HG02938 (cell line): Measurements from ENCODE around the gene EPAS1.

Source experiments
- ATAC-seq: cut with Tn5 transposase; IDR thresholded peaks from one replicate; pipeline ENCODE4 v1.9.1; 2021; ENCODE audit warnings: mild to moderate bottlenecking, moderate library complexity; ENCODE audit not compliant: unreplicated experiment

EPAS1 gene

GRCh38 chr2:46380038-46380940 is 83.1 kb downstream of the EPAS1 start:
- no peak for ATAC-seq

DNA sequence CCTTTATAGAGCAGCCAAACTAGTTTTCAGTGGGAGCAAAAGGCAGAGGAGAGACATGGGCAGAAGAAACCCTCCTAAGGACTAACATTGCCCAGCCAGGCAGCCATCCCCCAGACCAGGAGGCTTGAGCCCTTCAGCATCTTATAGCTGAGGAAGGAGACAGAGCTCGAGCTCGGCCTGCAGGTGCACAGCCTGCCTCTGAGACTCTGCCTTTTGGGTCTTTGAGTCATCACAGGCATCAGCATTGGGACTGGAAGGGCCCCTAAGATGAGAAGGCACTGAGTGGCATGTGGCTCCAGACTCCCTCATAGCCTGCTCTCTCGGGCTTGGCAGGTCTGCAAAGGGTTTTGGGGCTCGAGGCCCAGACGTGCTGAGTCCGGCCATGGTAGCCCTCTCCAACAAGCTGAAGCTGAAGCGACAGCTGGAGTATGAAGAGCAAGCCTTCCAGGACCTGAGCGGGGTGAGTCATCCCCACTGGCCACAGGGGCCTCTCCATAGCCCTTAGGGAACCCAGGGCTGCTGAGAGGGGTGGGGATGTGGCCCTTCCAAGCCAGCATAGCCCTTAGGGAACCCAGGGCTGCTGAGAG is 84.1 kb downstream of the EPAS1 start:
- no peak for ATAC-seq

DNA sequence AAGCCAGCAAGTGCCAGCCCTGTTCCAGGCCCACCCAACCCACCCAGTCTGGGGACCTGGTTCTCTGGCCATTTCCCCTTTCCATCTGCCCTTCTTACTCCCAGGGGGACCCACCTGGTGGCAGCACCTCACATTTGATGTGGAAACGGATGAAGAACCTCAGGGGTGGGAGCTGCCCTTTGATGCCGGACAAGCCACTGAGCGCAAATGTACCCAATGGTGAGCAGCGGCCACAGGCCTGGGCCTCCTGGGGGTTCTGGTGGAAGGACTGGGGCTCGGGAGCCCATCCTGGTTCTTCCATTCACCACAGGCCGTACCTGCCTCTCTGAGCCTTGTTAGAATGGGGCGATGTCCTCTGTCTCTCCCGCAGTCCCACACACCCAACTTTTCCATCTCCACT is 84.7 kb downstream of the EPAS1 start:
- no peak for ATAC-seq

DNA sequence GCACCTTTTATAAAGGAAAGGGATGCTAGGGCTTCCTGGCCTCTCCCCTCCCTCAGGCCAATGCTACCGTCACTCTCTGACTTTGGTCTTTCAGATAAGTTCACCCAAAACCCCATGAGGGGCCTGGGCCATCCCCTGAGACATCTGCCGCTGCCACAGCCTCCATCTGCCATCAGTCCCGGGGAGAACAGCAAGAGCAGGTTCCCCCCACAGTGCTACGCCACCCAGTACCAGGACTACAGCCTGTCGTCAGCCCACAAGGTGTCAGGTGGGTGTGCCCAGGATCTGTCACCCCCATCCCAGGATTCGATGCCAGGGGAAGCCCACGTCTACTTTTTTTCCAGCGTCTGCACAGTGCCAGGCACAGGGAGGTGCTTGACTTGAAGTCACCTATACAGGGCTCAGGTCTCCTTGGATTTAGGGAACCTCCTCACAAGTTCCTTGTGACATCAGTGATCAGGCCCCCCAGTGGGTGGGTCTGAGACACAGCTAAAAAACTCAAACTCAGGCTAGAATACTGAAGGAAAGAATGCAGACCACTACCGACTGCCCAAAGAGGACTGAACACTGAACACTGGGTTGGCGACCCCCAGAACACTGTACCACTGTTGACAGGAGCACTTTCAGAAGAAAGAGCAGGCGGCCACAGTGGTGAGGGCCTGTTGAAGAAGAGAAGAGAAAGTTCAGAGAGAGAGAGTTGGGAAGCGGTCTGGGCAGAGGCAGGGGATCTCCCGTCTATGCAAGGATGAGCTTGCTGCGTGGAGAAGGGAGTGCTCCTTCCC is 85.3 kb downstream of the EPAS1 start:
- ATAC-seq: no peak

GRCh38 chr2:46383113-46383395 is 85.8 kb downstream of the EPAS1 start:
- no peak for ATAC-seq

DNA sequence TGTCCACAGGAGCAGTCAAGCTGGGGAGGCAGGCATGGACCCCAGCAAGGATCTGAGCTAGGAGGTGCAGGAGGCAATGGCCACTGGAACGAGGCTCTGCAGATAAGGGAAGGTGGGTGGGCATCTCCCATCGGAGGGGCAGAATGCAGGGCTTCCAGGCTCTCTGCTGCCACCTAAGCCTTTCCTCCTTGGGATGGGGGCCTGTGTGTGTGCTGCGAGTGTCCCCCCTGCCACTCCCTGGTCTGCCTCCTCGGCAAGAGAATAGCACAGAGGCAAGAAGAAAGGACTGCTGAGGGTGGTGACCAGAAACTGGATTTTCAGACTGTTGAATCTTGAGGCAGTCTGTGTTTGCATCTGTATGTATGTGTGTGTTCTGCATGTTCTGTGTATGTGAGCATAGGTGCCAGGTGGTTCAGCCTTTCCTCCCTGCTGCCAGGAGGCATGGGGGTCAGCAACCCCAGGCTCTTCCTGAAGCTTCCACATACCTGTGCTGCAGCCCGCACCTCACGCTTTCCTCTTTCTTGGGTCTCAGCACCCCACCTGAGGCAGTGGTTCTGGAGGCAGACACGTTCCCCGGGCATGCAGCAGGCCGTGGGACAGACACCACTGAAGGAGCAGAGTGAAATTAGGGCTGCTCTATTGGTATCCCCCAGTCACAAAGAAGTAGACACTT is 86.7 kb downstream of the EPAS1 start:
- no peak for ATAC-seq

GRCh38 chr2:46384457-46384815 is 87.2 kb downstream of the EPAS1 start:
- no peak for ATAC-seq

DNA sequence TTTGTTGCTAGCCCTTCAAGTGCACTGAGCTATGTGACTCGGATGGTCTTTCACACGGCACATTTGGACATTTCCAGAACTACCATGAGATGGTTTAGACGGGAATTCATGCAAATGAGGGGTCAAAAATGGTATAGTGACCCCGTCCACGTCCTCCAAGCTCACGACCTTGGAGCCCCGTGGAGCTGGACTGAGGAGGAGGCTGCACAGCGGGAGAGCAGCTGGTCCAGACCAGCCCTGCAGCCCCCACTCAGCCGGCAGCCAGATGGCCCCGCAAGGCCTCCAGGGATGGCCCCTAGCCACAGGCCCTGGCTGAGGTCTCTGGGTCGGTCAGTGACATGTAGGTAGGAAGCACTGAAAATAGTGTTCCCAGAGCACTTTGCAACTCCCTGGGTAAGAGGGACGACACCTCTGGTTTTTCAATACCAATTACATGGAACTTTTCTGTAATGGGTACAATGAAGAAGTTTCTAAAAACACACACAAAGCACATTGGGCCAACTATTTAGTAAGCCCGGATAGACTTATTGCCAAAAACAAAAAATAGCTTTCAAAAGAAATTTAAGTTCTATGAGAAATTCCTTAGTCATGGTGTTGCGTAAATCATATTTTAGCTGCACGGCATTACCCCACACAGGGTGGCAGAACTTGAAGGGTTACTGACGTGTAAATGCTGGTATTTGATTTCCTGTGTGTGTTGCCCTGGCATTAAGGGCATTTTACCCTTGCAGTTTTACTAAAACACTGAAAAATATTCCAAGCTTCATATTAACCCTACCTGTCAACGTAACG is 88.8 kb downstream of the EPAS1 start:
- no peak for ATAC-seq

GRCh38 chr2:46386763-46387162 is 89.6 kb downstream of the EPAS1 start:
- no peak for ATAC-seq

- ATAC-seq: no peak
Measured at GRCh38 chr2:46387292-46387691, 90.1 kb downstream of the EPAS1 start.

DNA sequence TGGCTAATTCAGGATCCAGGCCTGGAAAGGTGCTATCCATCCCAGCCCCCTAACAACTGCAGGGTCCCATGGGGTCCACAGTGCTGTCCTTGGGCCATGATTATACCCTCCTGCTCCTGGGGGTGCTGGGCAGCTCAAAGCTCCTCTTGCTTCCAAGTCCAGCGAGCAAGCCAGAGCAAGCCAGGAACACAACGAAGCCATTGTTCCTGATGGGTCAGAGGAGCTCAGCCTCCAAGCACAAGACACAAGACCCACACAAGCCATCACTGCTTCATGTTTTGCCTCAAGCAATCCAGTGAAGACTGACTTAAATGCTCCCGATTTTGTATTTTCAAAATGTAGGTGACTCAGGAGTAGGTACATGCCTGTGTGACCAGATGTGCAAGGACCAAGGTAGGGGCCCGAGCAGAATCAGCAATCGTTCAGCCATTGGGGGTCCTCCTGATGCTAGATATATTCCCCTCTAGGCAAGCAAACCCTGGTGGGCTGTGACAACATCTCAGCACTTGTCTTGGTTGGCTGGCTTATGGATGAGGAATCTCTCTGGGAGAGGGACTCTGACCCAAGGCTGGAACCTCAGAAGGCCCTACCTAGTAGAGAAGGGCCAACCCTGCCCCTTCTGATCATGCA is 90.8 kb downstream of the EPAS1 start:
- no peak for ATAC-seq

DNA sequence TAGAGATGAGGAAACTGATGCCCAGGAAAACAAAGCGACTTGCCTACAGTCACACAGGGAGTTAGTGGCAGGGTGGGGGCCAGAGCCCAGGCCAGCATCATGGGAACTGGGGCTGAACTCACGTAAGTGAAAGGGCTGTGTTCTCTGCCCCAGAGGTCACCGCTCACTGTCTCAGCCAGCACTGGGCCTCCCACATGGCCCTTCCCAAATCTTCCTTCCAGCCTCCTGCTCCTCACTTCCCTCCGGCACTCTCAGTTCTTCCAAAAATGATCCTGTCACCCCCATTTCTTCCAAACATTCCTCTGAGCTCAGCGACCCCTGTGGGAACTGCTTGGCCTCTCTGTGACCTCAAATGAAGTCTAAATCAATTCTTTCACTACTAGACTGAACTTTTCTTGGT is 91.7 kb downstream of the EPAS1 start:
- no peak for ATAC-seq

DNA sequence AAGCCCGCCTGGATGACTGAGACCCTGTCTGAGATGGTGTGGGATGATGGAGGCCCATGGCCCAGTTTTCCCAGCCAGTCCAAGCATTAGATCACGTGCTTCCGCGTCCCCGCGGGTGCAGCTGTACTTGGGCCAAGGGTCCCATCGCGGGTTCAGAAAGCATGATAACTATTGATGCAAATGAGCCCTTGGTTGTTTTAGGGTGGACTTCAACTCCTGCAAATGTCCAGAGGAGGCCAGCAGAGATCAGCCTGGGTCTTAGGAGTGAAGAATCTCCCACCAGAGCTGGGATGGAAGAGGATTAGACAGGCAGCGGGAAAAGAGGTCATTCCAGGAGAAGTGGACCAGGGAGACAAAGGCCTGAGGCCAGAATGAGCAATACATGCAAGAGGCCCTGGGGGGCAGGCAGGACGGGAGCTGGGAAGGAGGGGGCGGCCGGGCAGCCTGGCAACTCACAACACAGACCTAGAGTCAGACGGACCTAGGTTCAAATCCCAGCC is 92.3 kb downstream of the EPAS1 start:
- no peak for ATAC-seq

DNA sequence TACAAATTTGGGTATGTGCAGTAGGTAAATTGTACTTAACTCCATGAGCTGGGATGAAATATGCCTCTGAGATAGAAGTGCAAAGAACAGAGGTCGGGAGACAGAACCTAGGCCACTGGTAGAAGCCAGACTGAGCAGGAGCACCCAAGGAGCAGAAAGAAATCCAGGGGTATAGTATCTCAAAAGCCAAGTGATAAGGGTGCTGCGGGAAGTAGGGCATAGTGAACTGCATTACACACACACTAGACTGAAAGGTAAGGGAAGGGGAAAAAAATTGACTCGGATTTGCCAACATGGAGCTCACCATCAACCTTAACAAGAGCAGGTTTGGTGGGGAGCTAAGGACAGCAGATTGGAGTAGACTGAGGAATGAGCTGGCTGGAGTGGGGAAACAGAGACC is 92.8 kb downstream of the EPAS1 start:
- ATAC-seq: no peak

GRCh38 chr2:46390901-46391395 is 93.7 kb downstream of the EPAS1 start:
- ATAC-seq: no peak

- ATAC-seq: no peak
Measured at GRCh38 chr2:46392561-46393346, 95.5 kb downstream of the EPAS1 start.

DNA sequence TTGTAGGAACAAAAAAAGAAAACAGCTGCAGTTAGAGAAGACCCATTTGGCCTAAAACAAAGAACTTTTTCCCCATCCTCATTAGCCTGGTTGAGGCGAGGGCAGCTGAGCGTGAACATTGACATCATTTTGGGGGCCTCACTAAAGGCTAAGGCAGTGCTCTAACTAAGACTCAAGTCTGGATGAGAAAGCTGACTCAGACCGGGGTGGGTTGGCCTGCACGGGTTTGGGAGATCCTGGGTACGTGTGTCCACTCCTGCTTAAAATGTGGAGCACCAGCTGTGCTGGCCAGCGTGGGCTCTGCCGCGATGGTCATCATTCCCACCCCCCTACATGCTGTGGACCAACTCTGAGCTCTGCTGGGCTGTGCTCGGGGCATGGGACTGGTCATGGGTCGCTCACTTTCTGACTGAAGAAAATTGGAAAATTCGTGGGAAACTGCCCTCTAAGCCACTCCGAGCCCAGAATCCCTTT is 96.2 kb downstream of the EPAS1 start:
- no peak for ATAC-seq

DNA sequence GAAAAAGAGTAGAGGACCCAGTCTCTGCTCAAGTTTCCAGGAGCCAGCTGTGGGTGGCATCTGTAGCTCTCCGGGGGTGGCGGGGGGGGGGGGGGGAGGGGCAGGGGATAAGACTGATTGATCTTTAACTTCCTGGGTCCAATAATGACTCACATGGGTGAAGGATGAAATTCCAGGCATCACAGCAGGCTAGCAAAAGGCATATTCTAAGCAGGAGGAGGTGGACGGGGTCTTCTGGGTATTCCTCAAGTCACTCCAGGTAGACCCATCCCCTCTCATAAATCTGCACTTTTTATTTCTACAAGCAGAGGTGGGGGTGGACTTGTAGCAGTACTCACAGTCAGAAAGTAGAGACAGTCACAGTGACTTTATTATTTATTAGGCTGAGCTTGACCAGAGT is 96.7 kb downstream of the EPAS1 start:
- ATAC-seq: no peak
